Hematopoietic multipotent progenitor cell treated with erythropoietin and hydrocortisone succinate and interleukin-3 and kit ligand, for 15 days (in vitro differentiated cells): ENCODE data around the gene IFT81.

Source experiments
- DNase-seq: peaks from one replicate; pipeline ENCODE4 v3.0.0-alpha.2; 2015; ENCODE audit warnings: low spot score

The IFT81 gene

GRCh38 chr12:110149086-110149660 lies 25.0 kb downstream of the IFT81 start:
- DNase-seq: no peak

- DNase-seq: no peak
These were observed 32.6 kb downstream of the IFT81 start for GRCh38 chr12:110156766-110157165.

- no peak for DNase-seq
These were observed 33.4 kb downstream of the IFT81 start for GRCh38 chr12:110157539-110157938.

- no peak for DNase-seq
These were observed 35.6 kb downstream of the IFT81 start for GRCh38 chr12:110159671-110160245.

- DNase-seq: no peak
These were observed 41.5 kb downstream of the IFT81 start for GRCh38 chr12:110165540-110166159.

- no peak for DNase-seq
These were observed 44.7 kb downstream of the IFT81 start for GRCh38 chr12:110168732-110169455.

- no peak for DNase-seq
These were observed 46.5 kb downstream of the IFT81 start for GRCh38 chr12:110170535-110171185.

GRCh38 chr12:110171186-110171538 lies 47.0 kb downstream of the IFT81 start:
- DNase-seq: no peak

- DNase-seq: no peak
These were observed 47.5 kb downstream of the IFT81 start for GRCh38 chr12:110171636-110172035.

GRCh38 chr12:110174373-110174996 lies 50.3 kb downstream of the IFT81 start:
- DNase-seq: no peak

- DNase-seq: no peak
These were observed 51.0 kb downstream of the IFT81 start for GRCh38 chr12:110175201-110175600.

- DNase-seq: no peak
These were observed 52.6 kb downstream of the IFT81 start for GRCh38 chr12:110176745-110177144.

GRCh38 chr12:110179291-110179690 lies 55.1 kb downstream of the IFT81 start:
- DNase-seq: no peak

GRCh38 chr12:110180591-110181005 lies 56.4 kb downstream of the IFT81 start:
- no peak for DNase-seq

- DNase-seq: no peak
These were observed 58.1 kb downstream of the IFT81 start for GRCh38 chr12:110182281-110182680.

- no peak for DNase-seq
These were observed 59.2 kb downstream of the IFT81 start for GRCh38 chr12:110183386-110183785.

GRCh38 chr12:110185626-110186025 lies 61.5 kb downstream of the IFT81 start:
- no peak for DNase-seq

- DNase-seq: no peak
These were observed 61.9 kb downstream of the IFT81 start for GRCh38 chr12:110186059-110186458.

- no peak for DNase-seq
These were observed 69.0 kb downstream of the IFT81 start for GRCh38 chr12:110193196-110193595.

- no peak for DNase-seq
These were observed 72.8 kb downstream of the IFT81 start for GRCh38 chr12:110197003-110197402.

GRCh38 chr12:110198386-110198785 lies 74.2 kb downstream of the IFT81 start:
- DNase-seq: no peak
